ENCODE results near the gene ARL16.

GRCh38 chr17:81690549-81690948 lies 7.0 kb upstream of the ARL16 start:
- TF ChIP-seq CTCF (IDR thresholded peaks at IDR 0.05; ENCODE audit: insufficient read depth, low read depth, low read length) (no peak), EZH2 (IDR thresholded peaks at IDR 0.05; ENCODE audit: insufficient read depth, low read length) (no peak)

Measured in astrocyte (in vitro differentiated cells and primary cell).